GM19238 (cell line): Measurements from ENCODE around the gene IRF7.

Experiments used
- DNase-seq: peaks from one replicate; pipeline ENCODE4 v3.0.0; 2011; ENCODE audit warnings: low spot score; ENCODE audit not compliant: insufficient read length

The IRF7 gene

GRCh38 chr11:621838-622237 lies 6.1 kb upstream of the IRF7 start:
- DNase-seq, result no peak

GRCh38 chr11:620935-621814 lies 5.4 kb upstream of the IRF7 start:
- DNase-seq, result no peak

GRCh38 chr11:620201-620600 lies 4.5 kb upstream of the IRF7 start:
- DNase-seq, result no peak

- DNase-seq, result no peak
Measured at GRCh38 chr11:619628-620050, 3.9 kb upstream of the IRF7 start.

- DNase-seq, result no peak
Measured at GRCh38 chr11:618856-619627, 3.3 kb upstream of the IRF7 start.

GRCh38 chr11:617912-618682 lies 2.3 kb upstream of the IRF7 start:
- no peak for DNase-seq

GRCh38 chr11:617199-617911 lies 1.6 kb upstream of the IRF7 start:
- DNase-seq, result no peak

- DNase-seq, result no peak
Measured at GRCh38 chr11:616320-617198, 809 bp upstream of the IRF7 start.

GRCh38 chr11:614623-615503 lies 887 bp downstream of the IRF7 start:
- DNase-seq, result no peak

GRCh38 chr11:614021-614622 lies 1.6 kb downstream of the IRF7 start:
- no peak for DNase-seq

GRCh38 chr11:613369-613968 lies 2.3 kb downstream of the IRF7 start:
- DNase-seq, result peak; percentile 62

- DNase-seq, result no peak
Measured at GRCh38 chr11:612961-613300, 2.8 kb downstream of the IRF7 start.

- no peak for DNase-seq
Measured at GRCh38 chr11:612201-612960, 3.4 kb downstream of the IRF7 start.

GRCh38 chr11:611001-611996 lies 4.5 kb downstream of the IRF7 start:
- DNase-seq, result no peak

GRCh38 chr11:610146-610801 lies 5.5 kb downstream of the IRF7 start:
- no peak for DNase-seq

- DNase-seq, result no peak
Measured at GRCh38 chr11:609341-609811, 6.4 kb downstream of the IRF7 start.
